A673 (cell line): ENCODE data around the gene CHN1. TPM values are rescaled to one million over a fixed set of nuclear protein-coding genes. Genes with fewer than 3 reads are reported as not detected.

Experiments
- BruUV-seq: library from RNA; stranded (reverse); fragments of 400-500 nt; replicated peaks from 2 replicates; lab custom pipeline; 2021; lab: Mats Ljungman, UMichigan
- CTCF ChIA-PET: fragments of 300-600 bp; sonication (Branson Sonifier 250); formaldehyde crosslinking; loops from one replicate; lab custom pipeline; 2022; ENCODE audit warnings: antibody characterized with exemption; lab: Charles Lee
- POLR2A ChIA-PET: fragments of 300-600 bp; sonication (Branson Sonifier 250); formaldehyde crosslinking; loops from one replicate; lab custom pipeline; 2022; ENCODE audit warnings: antibody characterized with exemption; ENCODE audit not compliant: low non-redundant PET; lab: Charles Lee
- DNase-seq: peaks from one replicate; pipeline ENCODE4 v3.0.0-alpha.2; 2015; ENCODE audit warnings: low spot score
- H3K27ac ChIP-seq: fragments of 200-600 bp; sonication (generic); 2 replicates; pipeline ENCODE4 v1.5.1; 2016; ENCODE audit warnings: mixed run types, low read depth, mild to moderate bottlenecking, mixed read lengths, antibody characterized with exemption, low read length; ENCODE audit not compliant: poor library complexity, severe bottlenecking
- H3K27me3 ChIP-seq: fragments of 200-600 bp; sonication (generic); replicated peaks from 2 replicates; pipeline ENCODE4 v1.6.1; 2017; ENCODE audit warnings: mixed run types, low read depth, mild to moderate bottlenecking, mixed read lengths, antibody characterized with exemption, low read length; ENCODE audit not compliant: insufficient read depth, poor library complexity
- H3K36me3 ChIP-seq: fragments of 200-600 bp; sonication (generic); 2 replicates; pipeline ENCODE4 v1.6.1; 2016; ENCODE audit warnings: mixed run types, mild to moderate bottlenecking, mixed read lengths, antibody characterized with exemption, low read length; ENCODE audit not compliant: insufficient read depth, poor library complexity, severe bottlenecking
- H3K4me1 ChIP-seq: fragments of 200-600 bp; sonication (generic); 2 replicates; pipeline ENCODE4 v1.6.1; 2017; ENCODE audit warnings: mixed run types, mild to moderate bottlenecking, mixed read lengths, antibody characterized with exemption, low read length; ENCODE audit not compliant: insufficient read depth, poor library complexity, severe bottlenecking
- H3K4me3 ChIP-seq: fragments of 200-600 bp; sonication (generic); 2 replicates; pipeline ENCODE4 v1.5.1; 2016; ENCODE audit warnings: low read depth, mixed run types, mild to moderate bottlenecking, mixed read lengths, low read length; ENCODE audit not compliant: poor library complexity, severe bottlenecking
- H3K9me3 ChIP-seq: fragments of 200-600 bp; sonication (generic); 2 replicates; pipeline ENCODE4 v1.6.1; 2016; ENCODE audit warnings: mixed run types, low read depth, mild to moderate bottlenecking, mixed read lengths, antibody characterized with exemption, low read length; ENCODE audit not compliant: poor library complexity, severe bottlenecking
- CTCF ChIP-seq: fragments of 300-800, 200-600 bp; sonication (generic); conservative IDR thresholded peaks from 2 replicates; pipeline ENCODE4 v1.5.1; 2017; ENCODE audit warnings: low read depth, mild to moderate bottlenecking, antibody characterized with exemption, low read length, moderate library complexity, mixed read lengths
- EZH2 ChIP-seq: fragments of 200-600 bp; sonication (generic); IDR thresholded peaks from 2 replicates; pipeline ENCODE4 v1.6.1; 2017; ENCODE audit warnings: borderline replicate concordance, low read depth, mild to moderate bottlenecking, mixed read lengths, antibody characterized with exemption, low read length; ENCODE audit not compliant: poor library complexity, severe bottlenecking
- intact Hi-C: fragments of 100-400 bp; cut with micrococcal nuclease; formaldehyde crosslinking; loops from one replicate; pipeline ENCODE4 v1.10.0; 2022; ENCODE audit not compliant: unreplicated experiment
- total RNA-seq: library from RNA; stranded (reverse); gene quantifications from 2 replicates; pipeline ENCODE4 v1.2.3, GENCODE V29; 2021

Gene CHN1
- total RNA-seq, 1 experiment from 2014 or later = 11.3 TPM

DNA sequence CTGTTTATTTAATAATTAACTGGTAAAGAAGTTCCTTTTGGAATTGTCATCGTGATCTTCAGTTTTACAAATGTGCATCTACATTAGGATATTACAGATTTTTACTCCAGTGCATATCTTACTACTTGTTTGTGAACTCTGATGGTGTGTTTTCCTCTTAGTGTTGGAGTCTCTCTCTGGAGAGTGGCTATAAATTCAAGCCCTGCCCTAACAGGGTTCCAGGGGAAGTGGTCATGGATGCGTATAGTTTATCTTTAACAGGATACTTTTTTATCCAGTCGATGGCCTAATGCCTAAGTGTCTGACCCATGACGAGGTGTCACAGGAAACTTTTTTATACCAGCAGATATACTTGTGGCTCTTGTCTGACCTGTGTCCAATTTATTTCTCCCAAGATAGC, 75.4 kb downstream of the CHN1 start:
- no peaks in the 10 kb centered on the region for H3K27me3 ChIP-seq
- BruUV-seq = no TSS peak
- no peak overlapping the region for H3K27ac ChIP-seq
- CTCF ChIA-PET = no interaction called here
- no peaks in the 10 kb centered on the region for H3K9me3 ChIP-seq
- DNase-seq = no peak
- POLR2A ChIA-PET = no interaction called here
- no peaks in the 10 kb centered on the region for H3K36me3 ChIP-seq
- H3K4me1 ChIP-seq = no peaks in the 10 kb centered on the region
- TF ChIP-seq CTCF = no peak
- no peak for TF ChIP-seq EZH2
- no peak overlapping the region for H3K4me3 ChIP-seq
- intact Hi-C loops = no loop called here

GRCh38 chr2:174925046-174925784, 80.0 kb downstream of the CHN1 start:
- Histone ChIP-seq H3K36me3 (no peaks in the 10 kb centered on the region), H3K27ac (no peak overlapping the region), H3K4me1 (no peaks in the 10 kb centered on the region), H3K4me3 (no peak overlapping the region), H3K27me3 (no peaks in the 10 kb centered on the region), H3K9me3 (no peaks in the 10 kb centered on the region)
- ChIA-PET CTCF (no interaction called here), POLR2A (no interaction called here)
- DNase-seq = no peak
- intact Hi-C loops = no loop called here
- TF ChIP-seq EZH2 (no peak), CTCF (no peak)
- BruUV-seq = no TSS peak

DNA sequence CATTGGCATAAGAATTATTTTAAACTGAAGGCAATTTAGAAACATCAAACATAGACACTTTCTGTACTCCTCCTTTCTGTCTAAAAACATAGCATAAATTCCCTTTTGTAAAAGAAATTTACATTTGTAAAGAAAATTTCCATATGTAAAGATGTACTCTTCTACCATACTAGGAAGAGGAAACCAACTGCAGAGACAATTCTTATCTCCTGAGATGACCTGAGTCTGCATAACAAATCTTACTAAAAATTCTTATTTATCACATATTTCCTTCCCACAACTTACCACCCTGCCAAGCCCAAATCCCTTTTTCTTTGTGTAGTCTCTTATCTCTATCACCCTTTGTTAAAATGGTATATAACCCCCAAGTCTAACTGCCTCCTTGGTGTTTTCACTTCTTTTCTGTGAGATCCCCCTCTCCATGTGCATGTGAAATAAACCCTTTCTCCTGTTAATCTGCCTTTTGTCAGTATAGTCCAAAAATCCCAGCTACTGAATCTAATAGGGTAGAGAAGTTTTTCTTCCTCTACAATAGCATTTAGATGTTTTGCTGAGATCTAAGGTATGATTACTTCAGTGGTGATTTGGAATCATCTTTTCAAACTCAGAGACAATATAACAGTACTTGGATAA, 81.0 kb downstream of the CHN1 start:
- no TSS peak for BruUV-seq
- Histone ChIP-seq H3K27me3 (no peaks in the 10 kb centered on the region), H3K4me3 (no peak overlapping the region), H3K27ac (no peak overlapping the region), H3K9me3 (no peaks in the 10 kb centered on the region), H3K36me3 (no peaks in the 10 kb centered on the region), H3K4me1 (no peaks in the 10 kb centered on the region)
- no peak for TF ChIP-seq CTCF
- no peak for TF ChIP-seq EZH2
- intact Hi-C loops = no loop called here
- CTCF ChIA-PET = no interaction called here
- POLR2A ChIA-PET = no interaction called here
- DNase-seq = no peak
